ENCODE data around the gene ANKS3.

The ANKS3 gene

DNA sequence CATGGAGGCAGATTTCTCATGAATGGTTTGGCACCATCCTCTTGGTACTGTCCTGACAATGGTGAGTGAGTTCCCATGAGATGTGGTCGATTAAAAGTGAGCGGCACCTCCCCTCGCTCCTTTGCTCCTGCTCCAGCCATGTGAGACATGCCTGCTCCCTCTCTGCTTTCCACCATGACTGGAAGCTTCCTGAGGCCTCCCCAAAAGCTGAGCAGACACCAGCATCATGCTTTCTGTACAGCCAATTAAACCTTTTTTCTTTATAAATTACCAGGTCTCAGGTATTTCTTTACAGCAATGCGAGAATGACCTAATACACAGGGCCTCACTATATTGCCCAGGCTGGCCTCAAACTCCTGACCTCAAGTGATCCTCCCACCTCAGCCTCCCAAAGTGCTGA lies 20.8 kb upstream of the ANKS3 start:
- TF ChIP-seq, protein P1, sequence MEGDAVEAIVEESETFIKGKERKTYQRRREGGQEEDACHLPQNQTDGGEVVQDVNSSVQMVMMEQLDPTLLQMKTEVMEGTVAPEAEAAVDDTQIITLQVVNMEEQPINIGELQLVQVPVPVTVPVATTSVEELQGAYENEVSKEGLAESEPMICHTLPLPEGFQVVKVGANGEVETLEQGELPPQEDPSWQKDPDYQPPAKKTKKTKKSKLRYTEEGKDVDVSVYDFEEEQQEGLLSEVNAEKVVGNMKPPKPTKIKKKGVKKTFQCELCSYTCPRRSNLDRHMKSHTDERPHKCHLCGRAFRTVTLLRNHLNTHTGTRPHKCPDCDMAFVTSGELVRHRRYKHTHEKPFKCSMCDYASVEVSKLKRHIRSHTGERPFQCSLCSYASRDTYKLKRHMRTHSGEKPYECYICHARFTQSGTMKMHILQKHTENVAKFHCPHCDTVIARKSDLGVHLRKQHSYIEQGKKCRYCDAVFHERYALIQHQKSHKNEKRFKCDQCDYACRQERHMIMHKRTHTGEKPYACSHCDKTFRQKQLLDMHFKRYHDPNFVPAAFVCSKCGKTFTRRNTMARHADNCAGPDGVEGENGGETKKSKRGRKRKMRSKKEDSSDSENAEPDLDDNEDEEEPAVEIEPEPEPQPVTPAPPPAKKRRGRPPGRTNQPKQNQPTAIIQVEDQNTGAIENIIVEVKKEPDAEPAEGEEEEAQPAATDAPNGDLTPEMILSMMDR (IDR thresholded peaks at IDR 0.05; ENCODE audit: insufficient read depth, low read depth, low read length, missing control alignments): no peak
- DNase-seq (ENCODE audit: low read depth): no peak

DNA sequence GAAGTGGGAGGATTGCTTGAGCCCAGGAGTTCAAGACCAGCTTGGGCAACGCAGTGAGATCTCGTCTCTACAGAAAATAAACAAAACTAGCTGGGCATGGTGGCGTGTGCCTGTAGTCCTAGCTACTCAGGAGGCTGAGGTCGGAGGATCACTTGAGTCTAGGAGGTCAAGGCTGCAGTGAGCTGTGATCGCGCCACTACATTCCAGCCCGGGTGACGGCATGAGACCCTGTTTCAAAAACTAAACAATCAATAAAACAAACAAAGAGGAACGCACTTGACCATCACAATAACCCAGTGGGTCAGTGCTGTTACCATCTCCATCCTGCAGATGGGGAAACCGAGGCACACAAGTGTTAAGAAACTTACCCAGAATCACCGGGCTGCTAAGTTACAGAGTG lies 19.2 kb upstream of the ANKS3 start:
- TF ChIP-seq, protein P1 (IDR thresholded peaks at IDR 0.05; ENCODE audit: insufficient read depth, low read depth, low read length, missing control alignments): no peak
- no peak for DNase-seq (ENCODE audit: low read depth)
- H3K4me3 ChIP-seq (ENCODE audit: low read length): no peak overlapping the region

More for the DNA sequence above, 20.8 kb upstream of the ANKS3 start:
- H3K4me3 ChIP-seq (ENCODE audit: low read length): no peak overlapping the region

DNA sequence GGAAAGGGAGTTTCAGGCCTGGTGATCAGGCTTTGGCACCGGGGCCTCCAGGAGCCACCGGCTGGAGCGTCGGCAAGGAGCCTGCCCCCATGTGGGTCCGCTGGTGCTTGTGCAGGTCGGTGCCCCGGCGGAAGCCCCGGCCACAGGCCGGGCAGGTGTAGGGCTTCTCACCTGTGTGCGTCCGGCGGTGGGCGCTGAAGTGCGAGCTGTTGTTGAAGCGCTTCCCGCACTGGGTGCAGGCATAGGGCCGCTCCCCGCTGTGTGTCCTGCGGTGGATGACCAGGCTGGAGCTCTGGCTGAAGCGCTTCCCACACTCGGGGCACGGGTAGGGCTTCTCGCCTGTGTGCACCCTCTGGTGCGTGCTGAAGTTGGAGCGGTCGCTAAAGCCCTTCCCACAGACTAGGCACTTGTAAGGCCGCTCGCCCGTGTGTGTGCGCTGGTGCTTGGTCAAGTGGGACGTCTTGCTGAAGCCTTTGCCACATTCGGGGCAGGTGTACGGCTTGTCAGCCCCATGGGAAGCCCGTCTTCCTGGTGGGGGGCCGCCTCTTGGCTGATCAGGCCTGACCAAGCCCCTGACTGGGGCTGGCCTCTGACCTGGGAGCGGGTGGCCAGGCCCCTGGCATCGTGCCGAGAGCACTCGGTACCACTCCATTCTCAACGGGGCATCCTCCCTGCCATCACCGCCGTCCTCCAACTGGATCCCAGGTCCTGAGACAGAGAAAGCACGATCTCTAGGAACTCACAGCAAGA lies 18.5 kb upstream of the ANKS3 start:
- TF ChIP-seq, protein P1 (IDR thresholded peaks at IDR 0.05; ENCODE audit: insufficient read depth, low read depth, low read length, missing control alignments): no peak
- no peak for DNase-seq (ENCODE audit: low read depth)
- H3K4me3 ChIP-seq (ENCODE audit: low read length): no peak overlapping the region

DNA sequence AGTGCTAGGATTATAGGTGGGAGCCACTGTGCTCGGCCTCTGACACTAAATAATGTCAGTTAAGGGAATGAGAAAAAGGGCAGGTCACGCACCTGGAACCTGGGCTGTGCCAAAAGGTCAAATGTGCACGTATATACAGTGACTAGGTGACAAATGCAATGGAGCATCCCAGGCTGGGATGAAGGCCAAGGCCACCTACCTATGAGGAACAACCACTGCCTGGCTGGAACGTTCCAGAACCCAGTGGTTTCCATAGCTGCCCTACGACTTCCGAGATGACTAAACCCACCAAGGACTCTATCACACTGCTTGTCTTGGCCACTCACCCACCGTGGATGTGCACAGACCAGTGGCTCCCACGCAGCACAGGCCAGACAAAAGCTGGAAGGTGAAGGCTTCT lies 16.8 kb upstream of the ANKS3 start:
- no peak for DNase-seq (ENCODE audit: low read depth)
- H3K4me3 ChIP-seq (ENCODE audit: low read length): no peak overlapping the region
- TF ChIP-seq, protein P1 (IDR thresholded peaks at IDR 0.05; ENCODE audit: insufficient read depth, low read depth, low read length, missing control alignments): no peak

DNA sequence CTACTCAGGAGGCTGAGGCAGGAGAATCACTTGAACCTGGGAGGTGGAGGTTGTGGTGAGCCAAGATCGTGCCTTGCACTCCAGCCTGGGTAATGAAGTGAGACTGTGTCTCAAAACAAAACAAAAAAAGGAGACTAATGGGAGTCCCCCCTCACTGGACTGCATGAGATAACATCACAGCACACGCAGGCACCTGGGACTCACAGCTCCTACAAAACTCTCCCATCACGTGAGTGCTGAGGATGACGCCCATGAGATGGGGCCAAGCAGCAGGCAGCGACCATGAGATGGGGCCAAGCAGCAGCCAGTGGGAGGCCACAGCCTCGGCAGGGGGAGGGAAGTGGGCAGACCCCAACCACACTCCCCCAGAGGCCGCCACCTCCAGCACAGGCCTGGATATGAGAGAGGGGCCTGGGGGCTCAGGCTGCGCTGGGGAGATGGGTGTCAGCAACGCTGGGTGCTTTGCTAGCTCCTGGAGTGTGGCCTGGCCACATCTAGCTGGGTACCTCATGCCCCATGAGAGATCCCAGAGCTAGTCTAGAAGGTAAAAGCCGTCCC lies 15.7 kb upstream of the ANKS3 start:
- TF ChIP-seq, protein P1 (IDR thresholded peaks at IDR 0.05; ENCODE audit: insufficient read depth, low read depth, low read length, missing control alignments): no peak
- H3K4me3 ChIP-seq (ENCODE audit: low read length): no peak overlapping the region
- no peak for DNase-seq (ENCODE audit: low read depth)

DNA sequence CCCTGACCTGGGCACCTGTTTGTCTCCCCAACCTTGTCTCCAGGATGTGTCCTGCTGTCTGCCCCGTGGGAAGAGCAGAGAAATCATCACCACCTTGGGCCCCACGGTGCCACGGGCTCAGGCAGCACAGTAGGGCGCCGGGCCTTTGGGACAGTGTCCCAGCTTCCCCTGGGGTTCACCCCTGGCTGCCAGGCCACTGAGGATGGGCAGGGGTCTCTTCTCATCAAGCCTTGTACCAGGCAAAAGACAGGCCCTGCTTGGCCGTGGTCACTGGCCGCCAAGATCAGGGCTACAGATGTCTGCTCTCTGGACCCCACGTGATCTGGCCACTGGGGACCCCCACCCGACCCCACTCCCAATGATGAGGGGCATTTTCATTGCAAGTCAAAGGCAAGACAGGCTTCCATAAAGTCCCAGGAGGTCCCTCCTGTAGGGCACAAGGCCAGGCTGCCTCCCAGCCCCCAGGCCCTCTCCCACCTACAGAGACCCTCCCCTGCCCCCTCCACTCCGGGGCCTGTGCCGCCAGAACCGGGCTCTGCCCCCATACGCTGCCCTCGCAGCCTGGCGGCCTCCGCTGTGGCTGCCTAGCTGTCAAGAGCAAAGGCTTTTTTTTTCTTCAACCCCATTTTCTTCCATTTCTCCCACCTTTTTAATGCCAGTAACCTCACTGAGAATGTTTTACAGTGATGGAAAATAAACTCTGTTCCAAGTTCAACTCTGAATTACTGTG lies 14.8 kb upstream of the ANKS3 start:
- DNase-seq (ENCODE audit: low read depth): no peak
- H3K4me3 ChIP-seq (ENCODE audit: low read length): no peak overlapping the region
- TF ChIP-seq, protein P1 (IDR thresholded peaks at IDR 0.05; ENCODE audit: insufficient read depth, low read depth, low read length, missing control alignments): no peak
